Activated CD4-positive, alpha-beta T cell treated with anti-CD3 and anti-CD28 coated beads for 4 hours (primary cell): Measurements from ENCODE around the gene SRGAP3.

Source experiments
- DNase-seq, 2 donors: peaks; one replicate each; pipeline ENCODE4 v3.0.0-alpha.2; 2020

SRGAP3 gene

DNA sequence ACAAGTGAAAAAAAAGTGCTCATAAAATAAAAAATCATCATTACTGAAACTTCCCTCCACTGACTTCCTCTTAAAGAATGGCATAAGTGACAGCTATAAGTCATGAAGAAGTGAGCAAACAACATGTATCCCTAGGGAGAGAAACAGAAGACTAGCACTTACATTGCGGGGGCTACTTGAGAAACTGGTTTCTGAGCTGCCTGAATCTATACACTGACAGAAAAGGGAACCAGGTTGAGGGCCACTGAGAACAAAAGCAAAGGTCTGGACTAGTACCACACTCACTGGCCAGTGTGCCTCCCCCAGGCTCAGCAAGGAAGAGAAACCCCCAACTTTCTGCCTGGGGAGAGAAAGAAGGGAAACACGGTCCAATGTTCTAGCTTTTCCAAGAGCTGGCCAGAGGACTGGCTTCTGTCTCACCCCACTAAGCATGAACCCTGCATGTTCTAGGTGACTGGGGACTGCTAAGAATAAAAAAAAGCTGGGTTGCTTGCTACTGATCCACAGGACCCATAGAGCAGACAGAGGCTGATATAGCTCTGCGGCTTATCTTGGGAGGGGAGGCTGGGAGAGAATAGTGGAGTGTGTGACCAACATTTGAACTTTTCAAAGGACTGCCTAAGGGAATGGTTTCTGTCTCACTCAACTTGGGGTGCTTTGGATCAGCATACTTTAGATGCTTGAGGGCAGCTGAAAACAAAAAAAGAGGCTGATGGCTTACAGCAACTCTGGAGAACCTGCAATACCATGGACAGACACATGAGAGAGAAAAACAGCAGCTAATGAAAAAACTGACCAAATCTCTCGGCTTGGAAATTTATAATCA, 294.3 kb downstream of the SRGAP3 start:
- DNase-seq = no peak

DNA sequence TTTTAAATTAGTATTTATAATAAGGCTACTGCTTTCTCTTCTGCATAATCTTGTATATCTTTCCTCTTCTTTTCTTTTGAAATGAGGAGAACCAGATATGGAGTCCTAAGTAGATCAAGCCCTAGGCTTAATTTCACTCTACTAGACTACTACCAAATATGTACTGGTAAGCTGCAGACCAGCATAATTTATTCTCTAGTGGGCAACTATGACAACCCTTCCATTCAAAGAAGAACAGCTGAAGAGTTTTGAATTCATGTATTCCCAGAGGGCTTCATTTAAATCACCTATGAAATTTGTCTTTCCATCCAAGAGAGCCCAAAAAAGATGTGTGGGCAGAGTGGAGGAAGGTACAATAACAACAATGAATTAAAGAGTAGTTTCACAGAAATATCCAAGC, 296.1 kb downstream of the SRGAP3 start:
- DNase-seq = no peak

DNA sequence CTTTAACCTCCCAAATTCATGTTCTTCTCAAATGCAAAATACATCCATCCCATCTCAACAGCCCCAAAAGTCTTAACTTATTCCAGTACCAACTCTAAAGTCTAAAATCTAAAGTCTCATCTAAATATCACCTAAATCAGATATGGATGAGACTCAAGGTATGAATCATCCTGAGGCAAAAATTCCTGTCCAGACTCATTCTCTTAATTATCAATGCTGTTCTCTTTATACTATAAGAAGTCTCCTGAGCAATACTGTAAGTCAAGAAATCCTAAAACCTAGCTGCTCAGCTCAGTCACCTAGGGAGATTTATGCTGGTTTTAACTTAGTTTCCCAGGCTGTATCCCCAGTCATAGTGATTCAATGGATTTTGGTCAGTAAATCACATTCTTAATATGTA, 297.3 kb downstream of the SRGAP3 start:
- no peak for DNase-seq

DNA sequence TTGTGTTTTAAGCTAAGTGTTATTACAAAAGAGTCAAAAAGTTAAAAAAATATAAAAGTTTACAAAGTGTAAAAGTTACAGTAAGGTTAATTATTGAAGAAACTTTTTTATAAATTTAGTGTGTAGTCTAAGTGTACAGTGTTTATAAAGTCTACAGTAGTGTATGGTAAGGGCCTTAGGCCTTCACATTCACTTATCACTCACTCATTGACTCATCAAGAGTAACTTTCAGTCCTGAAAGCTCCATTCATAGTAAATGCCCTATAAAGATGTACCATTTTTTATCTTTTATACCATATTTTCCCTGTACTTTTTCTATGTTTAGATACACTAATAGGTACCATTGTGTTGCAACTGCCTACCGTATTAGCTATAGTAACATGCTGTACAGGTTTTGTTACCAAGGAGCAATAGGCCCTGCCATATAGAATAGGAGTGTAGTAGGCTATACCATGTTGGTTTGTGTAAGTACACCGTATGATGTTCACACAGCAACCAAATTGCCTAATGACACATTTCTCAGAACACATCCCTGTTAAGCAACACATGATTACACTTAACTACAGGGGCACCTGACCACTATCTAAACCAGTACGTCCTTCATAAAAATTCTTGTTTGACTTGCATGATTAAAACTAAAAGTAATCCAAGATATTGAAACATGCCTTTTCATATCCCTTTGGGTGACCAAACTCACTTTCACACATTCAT, 303.4 kb downstream of the SRGAP3 start:
- DNase-seq = no peak

DNA sequence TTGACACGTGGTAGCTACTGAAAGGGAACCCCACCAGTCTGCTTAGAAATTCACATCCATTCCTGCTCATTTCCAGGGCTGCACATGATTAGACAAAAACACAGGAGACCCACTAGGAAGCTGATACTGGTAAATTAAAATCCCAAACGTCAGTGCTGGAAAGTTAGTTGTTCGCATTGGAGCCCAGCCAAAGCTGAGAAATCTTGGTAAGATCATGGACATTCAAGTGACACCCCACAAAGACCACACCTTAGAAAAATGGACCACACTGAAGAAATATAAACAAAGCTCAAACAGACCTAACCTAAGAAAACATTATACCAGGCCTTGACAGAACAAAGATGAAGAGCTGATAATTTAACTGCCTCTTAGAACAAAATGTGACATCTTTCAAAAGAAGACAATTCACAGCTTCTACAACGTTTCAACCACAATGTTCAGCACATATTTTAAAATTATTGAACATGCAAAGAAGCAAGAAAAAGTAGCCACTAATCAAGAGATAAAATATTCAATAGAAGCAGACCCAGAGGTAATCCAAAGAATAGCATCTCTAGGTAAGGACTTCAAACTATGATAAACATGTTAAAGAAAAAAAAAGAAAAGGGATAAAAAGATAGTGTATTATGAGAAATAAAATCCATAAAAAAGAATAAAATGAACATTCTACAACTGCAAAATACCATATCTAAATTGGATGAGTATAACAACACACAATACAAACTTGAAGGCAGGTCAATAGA, 306.5 kb downstream of the SRGAP3 start:
- DNase-seq = no peak

DNA sequence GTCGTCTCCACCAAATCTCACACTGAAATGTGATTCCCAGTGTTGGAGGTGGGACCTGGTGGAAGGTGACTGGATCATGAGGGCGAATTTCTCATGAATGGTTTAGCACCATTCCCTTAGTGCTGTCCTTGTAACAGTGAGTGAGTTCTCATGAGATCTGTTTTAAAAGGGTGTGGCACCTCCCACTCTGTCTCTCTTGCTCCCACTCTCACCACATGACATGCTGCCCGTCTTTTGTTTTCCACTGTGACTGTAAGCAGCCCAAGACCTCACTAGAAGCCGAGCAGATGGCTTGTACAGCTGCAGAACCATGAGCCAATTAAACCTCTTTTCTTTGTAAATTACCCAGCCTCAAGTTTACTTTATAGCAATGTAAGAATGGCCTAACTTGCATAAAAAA, 307.3 kb downstream of the SRGAP3 start:
- DNase-seq = no peak

DNA sequence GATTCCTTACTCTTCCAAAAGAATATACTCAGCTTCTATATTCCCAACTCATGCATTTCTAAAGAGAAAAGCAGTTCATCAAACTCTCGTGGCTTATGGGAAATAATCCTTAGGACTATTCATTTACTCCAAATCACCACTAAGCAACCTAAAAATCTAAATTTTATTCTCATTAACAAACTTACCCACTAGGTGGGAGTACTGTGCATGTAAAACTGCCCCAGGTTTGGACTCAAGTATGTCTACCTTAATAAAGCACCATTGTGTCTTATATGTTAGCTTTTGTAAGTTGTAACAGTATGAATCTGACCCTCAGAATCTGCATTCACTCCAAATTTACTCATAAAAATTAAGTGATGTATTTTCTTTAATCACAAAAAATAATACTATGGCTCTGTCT, 311.4 kb downstream of the SRGAP3 start:
- DNase-seq = no peak

DNA sequence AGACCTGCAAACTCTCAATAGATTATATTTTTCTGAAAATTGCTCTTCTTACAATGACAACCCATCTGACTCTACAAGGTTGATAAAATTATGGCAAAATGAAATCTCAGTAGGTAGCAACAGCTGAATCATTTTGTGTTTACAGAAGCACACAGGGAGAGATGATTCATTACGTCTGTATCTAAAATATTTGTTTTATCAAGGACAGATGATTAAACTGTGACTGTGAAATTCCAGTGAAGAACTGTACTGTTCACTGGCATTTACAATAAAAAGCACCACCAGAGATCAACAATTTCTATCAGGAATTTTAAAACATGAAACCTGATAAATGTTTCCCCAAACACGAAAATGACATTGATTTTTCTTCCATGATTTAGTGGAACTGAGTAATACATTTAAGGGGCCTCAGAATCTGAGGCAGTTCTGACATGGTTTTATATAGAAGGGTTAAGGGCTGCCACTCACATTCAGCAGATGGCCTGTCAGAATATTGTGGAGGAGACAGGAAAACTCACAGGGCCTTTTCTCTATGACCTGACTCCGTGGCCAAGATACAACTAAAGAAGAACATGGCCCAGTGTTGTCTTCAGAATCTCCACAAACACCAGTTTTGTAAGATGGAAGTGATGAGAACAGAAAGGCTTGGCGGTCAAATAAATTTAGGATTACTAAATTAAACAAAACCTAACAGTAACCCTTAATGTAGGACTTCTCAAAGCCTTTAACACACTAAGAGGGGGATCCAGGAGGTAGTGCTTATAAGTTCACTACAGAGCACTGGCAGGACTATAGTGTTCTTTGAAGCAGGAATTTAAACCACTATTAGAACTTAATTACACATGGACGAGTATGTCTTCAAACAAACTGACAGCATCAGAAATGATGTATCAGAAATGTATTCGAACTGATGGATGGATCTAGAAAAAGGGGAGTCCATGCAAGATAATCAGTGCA, 312.1 kb downstream of the SRGAP3 start:
- no peak for DNase-seq

DNA sequence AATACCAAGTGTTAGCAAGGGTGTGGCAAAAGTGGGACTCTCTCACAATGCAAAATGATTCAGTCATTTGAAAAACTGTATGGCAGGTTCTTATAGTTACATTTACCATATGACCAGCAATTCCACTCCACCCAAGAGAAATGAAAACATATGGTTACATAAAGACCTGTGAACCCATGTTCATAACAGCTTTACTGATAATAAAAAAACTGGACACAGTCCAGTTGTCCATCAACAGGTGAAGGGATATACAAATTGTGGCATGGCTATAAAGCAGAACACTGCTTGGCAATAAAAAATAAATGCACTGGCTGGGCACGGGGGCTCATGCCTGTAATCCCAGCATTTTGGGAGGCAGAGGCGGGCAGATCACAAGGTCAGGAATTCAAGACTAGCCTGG, 316.9 kb downstream of the SRGAP3 start:
- no peak for DNase-seq

DNA sequence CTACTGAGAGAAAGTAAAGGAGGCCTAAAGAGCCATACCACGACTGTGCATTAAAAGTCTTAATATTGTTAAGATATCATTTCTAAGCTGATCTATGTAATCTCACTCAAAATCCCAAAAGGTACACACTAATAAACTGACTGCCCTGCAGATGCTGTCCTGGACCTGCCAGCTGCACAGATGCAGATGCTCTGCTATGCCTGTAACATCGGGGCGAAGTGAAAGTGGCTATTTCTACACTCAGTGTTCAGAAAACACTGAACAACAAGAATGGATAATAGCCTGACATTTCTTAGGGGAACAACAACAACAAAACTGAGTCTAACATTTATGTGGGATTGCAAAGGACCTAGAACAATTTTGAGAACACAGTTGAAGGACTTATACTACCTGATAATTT, 318.1 kb downstream of the SRGAP3 start:
- no peak for DNase-seq
